GM21717 (cell line): ENCODE data around the gene TOR3A.
A peak's percentile ranks its signal among the peaks of the same experiment; 100 is the strongest.
"Not testable (repeated sequence)": the region's sequence is repeated elsewhere in the genome, so short reads cannot be mapped to it uniquely, and the experiment has no call there.

Source experiments
- ATAC-seq: cut with Tn5 transposase; IDR thresholded peaks from one replicate; pipeline ENCODE4 v1.9.1; 2021; ENCODE audit warnings: mild to moderate bottlenecking, moderate library complexity; ENCODE audit not compliant: unreplicated experiment

TOR3A gene

GRCh38 chr1:179081687-179082332, at the start of gene TOR3A:
TSS of gene TOR3A (plus strand) at chr1:179082070. CDS start at chr1:179082129, 59 bp downstream.
- peak; percentile 87 for ATAC-seq

DNA sequence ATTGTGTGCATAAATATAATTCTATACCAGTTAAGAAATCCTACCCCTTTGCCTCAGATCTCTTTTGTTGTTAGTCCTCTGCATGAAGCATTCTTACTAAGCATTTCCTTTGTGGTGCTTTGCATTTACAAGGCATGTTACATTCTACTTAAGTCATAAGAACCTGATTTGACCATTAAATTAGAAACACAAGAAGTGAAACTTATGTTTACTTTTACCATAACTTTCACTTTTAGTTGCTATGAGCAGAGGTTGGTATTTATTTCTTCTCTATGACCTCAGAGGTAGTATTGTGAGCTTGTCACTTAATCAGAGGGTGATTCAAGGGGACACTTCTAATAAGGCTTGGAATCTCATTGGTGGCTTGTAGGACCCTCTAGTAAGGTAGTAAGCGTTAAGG, 47.1 kb upstream of the TOR3A start:
- ATAC-seq, result peak; percentile 72

DNA sequence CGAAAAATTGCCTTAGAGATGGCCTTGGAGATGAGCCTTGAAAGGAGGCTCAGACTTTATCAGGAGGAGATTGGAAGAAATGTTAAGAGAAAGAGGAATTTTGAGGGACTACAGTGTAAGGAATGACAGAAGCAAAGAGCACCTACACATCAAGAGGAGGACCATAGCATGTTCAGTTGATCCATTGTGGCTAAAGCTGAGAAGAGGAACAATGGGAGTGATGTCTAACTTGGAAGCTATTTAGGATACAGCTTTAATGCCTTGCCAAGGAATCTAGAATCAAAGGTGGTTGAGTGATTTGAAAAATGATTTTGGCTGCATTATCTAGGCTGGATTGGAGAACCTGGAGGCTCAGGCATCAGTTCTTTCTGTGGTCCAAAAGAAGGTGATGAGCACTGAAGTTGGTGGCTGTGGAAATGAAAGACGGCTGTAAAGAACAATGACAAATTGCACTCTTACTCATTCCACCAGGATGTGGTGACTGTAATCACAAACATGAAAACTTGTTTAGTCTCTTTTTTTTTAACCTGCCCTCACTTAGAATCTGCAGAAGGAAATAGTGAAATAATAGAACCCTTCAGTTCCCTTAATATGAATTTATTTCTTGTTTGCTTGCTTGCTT, 44.9 kb upstream of the TOR3A start:
- ATAC-seq, result peak; percentile 41

DNA sequence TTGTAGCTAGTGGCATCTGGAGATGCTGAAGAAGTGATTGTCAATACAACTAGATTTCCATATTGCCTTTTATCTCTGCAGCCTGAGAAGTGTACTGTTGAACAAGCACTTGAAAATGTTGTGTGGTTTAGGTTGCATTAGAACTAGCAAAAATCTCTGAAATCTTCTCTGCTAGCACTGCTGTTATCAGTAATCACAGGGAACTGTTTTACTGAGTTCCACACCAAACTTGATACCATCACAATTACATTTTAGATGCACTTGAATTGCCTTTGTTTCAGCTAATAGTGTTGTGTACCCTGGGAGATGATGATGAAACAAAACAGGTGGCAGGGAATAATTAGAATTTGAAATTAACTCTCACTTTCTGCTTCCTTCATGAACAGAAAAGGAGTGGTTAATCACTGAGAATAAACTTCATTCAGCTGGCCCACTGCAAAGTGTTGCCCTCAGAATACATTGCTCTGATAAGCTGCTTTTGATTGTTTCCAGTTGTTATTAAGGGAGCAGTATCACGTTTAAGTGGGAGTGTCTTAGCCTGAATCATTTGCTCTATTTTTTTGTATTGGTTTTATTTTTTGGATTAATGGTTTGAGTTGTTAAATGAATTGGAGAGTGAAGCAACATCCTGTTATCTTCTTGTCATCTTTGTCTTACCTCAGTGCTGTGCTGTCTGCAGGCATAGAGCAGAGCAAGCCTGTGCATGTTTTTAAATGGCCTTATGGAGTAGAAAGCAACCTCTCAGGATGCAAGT, 43.2 kb upstream of the TOR3A start:
- no peak for ATAC-seq

DNA sequence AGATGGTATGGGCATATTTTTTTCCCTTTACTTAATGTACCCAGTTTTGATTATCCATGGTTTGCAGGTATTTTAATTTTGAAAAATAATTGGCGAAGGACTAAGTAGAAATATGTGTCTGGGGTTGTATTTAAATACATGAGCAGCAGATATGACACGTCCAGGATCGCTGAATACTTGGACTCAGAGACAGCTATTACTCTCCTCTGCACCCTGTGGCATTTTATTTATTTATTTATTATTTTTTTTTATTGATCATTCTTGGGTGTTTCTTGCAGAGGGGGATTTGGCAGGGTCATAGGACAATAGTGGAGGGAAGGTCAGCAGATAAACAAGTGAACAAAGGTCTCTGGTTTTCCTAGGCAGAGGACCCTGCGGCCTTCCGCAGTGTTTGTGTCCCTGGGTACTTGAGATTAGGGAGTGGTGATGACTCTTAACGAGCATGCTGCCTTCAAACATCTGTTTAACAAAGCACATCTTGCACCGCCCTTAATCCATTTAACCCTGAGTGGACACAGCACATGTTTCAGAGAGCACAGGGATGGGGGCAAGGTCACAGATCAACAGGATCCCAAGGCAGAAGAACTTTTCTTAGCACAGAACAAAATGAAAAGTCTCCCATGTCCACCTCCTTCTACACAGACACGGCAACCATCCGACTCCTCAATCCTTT, 42.2 kb upstream of the TOR3A start:
- not testable (repeated sequence) for ATAC-seq

GRCh38 chr1:179040175-179040551, 41.7 kb upstream of the TOR3A start:
- ATAC-seq, result not testable (repeated sequence)

GRCh38 chr1:179042087-179042486, 39.8 kb upstream of the TOR3A start:
- no peak for ATAC-seq

DNA sequence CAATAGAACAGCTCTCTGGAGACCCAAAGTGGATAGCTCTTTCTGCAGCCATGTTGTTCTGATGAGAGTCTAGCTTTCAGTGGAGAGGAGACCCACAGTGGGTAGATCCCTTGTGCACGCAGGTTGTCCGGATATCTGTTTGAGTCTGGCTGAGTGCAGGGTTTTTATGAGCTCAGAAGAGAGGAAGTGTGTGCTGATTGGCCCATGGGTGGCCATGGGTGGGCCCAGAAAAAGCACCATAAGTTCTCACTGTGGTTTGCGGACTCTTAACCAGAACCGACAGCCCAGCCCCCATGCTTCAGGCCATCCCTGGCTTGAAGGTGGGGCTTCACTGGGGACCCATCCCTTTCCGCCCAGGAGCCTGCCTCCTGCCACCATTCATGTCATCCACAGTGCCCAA, 39.2 kb upstream of the TOR3A start:
- no peak for ATAC-seq

GRCh38 chr1:179043266-179043665, 38.6 kb upstream of the TOR3A start:
- ATAC-seq, result no peak

GRCh38 chr1:179043907-179044306, 38.0 kb upstream of the TOR3A start:
- ATAC-seq, result no peak

DNA sequence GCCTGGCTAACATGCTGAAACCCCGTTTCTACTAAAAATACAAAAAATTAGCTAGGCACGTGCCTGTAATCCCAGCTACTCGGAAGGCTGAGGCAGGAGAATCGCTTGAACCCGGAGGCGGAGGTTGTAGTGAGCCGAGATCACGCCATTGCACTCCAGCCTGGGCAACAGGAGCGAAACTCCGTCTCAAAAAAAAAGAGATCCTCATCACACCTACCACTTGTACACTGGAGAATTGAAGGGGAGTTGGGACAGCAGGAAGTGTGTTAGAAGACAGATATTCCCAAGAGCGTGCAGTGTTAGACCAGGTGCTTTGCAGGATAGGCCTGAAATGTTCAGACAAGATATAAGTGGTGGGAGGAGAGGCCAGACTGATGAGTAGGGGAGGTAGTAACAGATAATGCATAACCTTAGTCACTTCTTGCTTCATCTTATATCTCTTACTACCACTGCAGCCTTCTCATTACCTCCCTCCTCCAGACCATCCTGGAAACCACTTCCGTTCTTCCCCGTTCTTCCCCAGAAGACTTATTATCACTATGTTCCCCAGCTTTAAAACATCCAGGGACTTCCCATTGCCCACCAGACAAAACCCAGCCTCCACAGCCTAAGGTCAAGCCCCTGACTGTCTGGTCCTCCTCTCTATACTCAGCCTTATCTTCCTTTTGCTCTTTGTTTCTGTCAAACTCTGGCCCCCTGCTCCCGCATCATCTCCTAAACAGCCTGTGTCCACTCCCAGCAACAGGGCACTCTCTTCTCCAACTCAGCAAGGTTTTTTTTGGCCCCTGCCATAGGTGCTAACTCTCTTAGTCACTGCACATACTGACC, 34.8 kb upstream of the TOR3A start:
- ATAC-seq, result no peak

DNA sequence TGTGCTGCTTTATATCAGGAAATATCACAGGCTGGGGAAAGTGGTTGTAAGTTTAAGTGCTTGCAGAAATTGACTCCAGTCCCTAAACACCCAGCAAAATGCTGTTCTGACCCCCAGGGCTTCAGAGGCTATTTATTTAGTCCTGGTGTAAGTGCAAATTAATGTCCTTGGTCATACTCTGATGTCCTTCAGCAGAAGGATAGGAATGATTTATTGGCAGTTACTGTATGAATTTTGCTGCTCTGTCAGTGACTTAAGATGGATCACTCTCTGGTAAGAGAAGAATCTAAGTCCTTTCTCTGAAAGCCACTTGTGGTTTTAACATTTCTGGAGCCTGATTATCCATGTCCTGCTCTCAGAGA, 34.3 kb upstream of the TOR3A start:
- ATAC-seq, result no peak

GRCh38 chr1:179048339-179049124, 33.3 kb upstream of the TOR3A start:
- no peak for ATAC-seq

- no peak for ATAC-seq
These were observed 29.1 kb upstream of the TOR3A start for GRCh38 chr1:179052776-179053175.

DNA sequence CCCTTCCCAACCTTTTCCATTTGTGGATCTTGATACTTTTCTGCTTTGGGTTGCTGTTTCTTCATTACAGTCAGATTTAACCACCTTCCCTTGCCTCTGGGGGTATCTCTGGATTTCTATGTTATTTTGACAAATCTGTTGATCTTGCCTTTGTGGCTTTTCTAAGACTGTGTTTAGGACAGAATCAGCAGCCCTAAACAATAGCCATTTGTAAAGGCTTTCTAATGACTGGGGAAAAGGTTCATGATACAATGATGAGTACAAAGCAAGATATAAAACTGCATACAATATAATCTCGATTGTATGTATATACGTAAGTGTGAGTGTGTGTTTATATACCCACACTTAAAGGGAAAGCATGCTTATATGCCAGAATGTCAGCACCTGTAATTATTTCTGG, 28.4 kb upstream of the TOR3A start:
- ATAC-seq, result no peak

GRCh38 chr1:179055937-179056336, 25.9 kb upstream of the TOR3A start:
- ATAC-seq, result no peak

GRCh38 chr1:179058487-179059483, 23.1 kb upstream of the TOR3A start:
- no peak for ATAC-seq

- no peak for ATAC-seq
These were observed 20.2 kb upstream of the TOR3A start for GRCh38 chr1:179061360-179062282.
